OCI-LY7 (cell line): Measurements from ENCODE around the gene TMEM94. TPM values are rescaled to one million over a fixed set of nuclear protein-coding genes. Genes with fewer than 3 reads are reported as not detected.

Experiments
- BruUV-seq: library from RNA; stranded (reverse); fragments of 400-500 nt; replicated peaks from 2 replicates; lab custom pipeline; 2021; lab: Mats Ljungman, UMichigan
- CTCF ChIA-PET: fragments of 300-600 bp; sonication (Branson Sonifier 250); formaldehyde crosslinking; loops from one replicate; lab custom pipeline; 2022; ENCODE audit warnings: antibody characterized with exemption; ENCODE audit not compliant: unreplicated experiment; lab: Charles Lee
- POLR2A ChIA-PET: fragments of 300-600 bp; sonication (Branson Sonifier 250); formaldehyde crosslinking; loops from one replicate; lab custom pipeline; 2022; ENCODE audit warnings: antibody characterized with exemption; lab: Charles Lee
- DNase-seq: peaks from one replicate; pipeline ENCODE4 v3.0.0-alpha.2; 2015; ENCODE audit warnings: low spot score
- H2AFZ ChIP-seq: fragments of 200-600 bp; sonication (generic), shearing (Covaris generic); 2 replicates; pipeline ENCODE4 v1.6.1; 2014; ENCODE audit warnings: mild to moderate bottlenecking, antibody characterized with exemption, low read length, moderate library complexity
- H3K27ac ChIP-seq: fragments of 200-600 bp; sonication (generic); 2 replicates; pipeline ENCODE4 v1.5.1; 2014; ENCODE audit warnings: mixed run types, low read depth, mild to moderate bottlenecking, moderate library complexity, low read length, inconsistent platforms; ENCODE audit not compliant: poor library complexity, severe bottlenecking
- H3K36me3 ChIP-seq: fragments of 200-600 bp; sonication (generic); 2 replicates; pipeline ENCODE4 v1.6.1; 2014; ENCODE audit warnings: mild to moderate bottlenecking, antibody characterized with exemption, low read length, moderate library complexity, mixed read lengths; ENCODE audit not compliant: insufficient read depth
- H3K4me1 ChIP-seq: fragments of 200-600 bp; sonication (generic); 2 replicates; pipeline ENCODE4 v1.5.1; 2014; ENCODE audit warnings: mild to moderate bottlenecking, low read length; ENCODE audit not compliant: insufficient read depth, poor library complexity, severe bottlenecking
- H3K4me2 ChIP-seq: fragments of 200-600 bp; sonication (generic); 2 replicates; pipeline ENCODE4 v1.6.1; 2014; ENCODE audit warnings: mild to moderate bottlenecking, low read length
- H3K4me3 ChIP-seq: fragments of 200-600 bp; sonication (generic); 2 replicates; pipeline ENCODE4 v1.5.1; 2014; ENCODE audit warnings: mild to moderate bottlenecking, low read depth, low read length; ENCODE audit not compliant: poor library complexity, severe bottlenecking
- H3K79me2 ChIP-seq: fragments of 200-600 bp; sonication (generic); 2 replicates; pipeline ENCODE4 v1.6.1; 2016; ENCODE audit warnings: low read depth, mild to moderate bottlenecking, low read length, moderate library complexity, mixed read lengths; ENCODE audit not compliant: insufficient read depth
- H3K9me2 ChIP-seq: fragments of 200-600 bp; sonication (generic); 2 replicates; pipeline ENCODE4 v1.6.1; 2016; ENCODE audit warnings: mild to moderate bottlenecking, low read length, mixed read lengths; ENCODE audit not compliant: insufficient read depth
- H3K9me3 ChIP-seq: fragments of 200-600 bp; sonication (generic); 2 replicates; pipeline ENCODE4 v1.6.1; 2014; ENCODE audit warnings: mild to moderate bottlenecking, mixed run types, low read length, mixed read lengths
- H4K20me1 ChIP-seq: fragments of 200-600 bp; sonication (generic); 2 replicates; pipeline ENCODE4 v1.6.1; 2014; ENCODE audit warnings: mild to moderate bottlenecking, antibody characterized with exemption, low read length, moderate library complexity, mixed read lengths; ENCODE audit not compliant: insufficient read depth
- EZH2phosphoT487 ChIP-seq: fragments of 200-600 bp; sonication (generic); IDR thresholded peaks from 2 replicates; pipeline ENCODE4 v1.6.1; 2018; ENCODE audit warnings: low read depth, borderline replicate concordance, mild to moderate bottlenecking, mixed run types, antibody characterized with exemption, low read length, moderate library complexity, mixed read lengths
- intact Hi-C: fragments of 100-400 bp; cut with micrococcal nuclease; formaldehyde crosslinking; loops from one replicate; pipeline ENCODE4 v1.10.0; 2022; ENCODE audit not compliant: unreplicated experiment
- total RNA-seq, 2 experiments: library from RNA; depleted of rRNA in 1 of 2; stranded (reverse); fragments of >200 nt in 1 of 2; shearing (Covaris generic) in 1 of 2; gene quantifications; 2 replicates each; pipeline ENCODE4 v1.2.3, GENCODE V29; 2014 to 2022
- TF ChIP-seq, protein P1 (sequence below): fragments of 200-600 bp; sonication (generic); conservative IDR thresholded peaks from 2 replicates; pipeline ENCODE4 v1.5.1; 2014; ENCODE audit warnings: mild to moderate bottlenecking, antibody characterized with exemption, low read length, moderate library complexity, mixed read lengths

The TMEM94 gene
- total RNA-seq, 2 experiments from 2014 or later, result 60.6 to 121 TPM

DNA sequence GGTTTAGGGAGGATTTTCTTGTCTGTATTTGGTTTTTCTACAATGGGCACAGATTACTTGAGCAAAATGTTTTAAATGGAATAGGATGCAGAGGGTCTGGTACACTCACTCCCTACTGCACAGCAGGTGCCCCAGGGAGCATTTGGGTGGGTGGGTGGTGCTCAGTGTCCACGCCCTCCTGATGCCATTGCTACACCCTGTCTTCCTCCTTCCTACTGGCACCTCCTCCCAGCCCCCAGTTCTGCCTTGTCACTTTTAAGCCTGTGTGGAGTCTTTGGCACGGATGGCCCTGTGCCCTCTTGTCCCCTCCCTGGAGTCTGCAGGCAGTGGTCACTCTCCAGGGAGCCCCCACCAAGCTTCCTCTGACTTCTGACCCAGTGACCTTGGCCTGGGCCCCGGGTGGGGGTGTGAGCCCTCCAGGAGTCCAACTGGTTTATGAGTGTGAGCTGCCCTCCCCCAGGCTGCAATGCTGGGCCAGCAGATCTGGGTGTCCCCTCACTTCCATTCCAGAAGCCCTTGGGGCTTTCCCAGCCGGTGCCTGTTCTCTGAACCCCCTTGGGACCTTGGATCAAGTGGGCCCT, 84.6 kb downstream of the TMEM94 start:
- ChIA-PET POLR2A (interaction anchor here (0.5 kb wide), 1 partner anchor 624 kb away, joined by 4 read pairs; no protein-coding TSS in a partner anchor), CTCF (interaction anchor here (0.6 kb wide), 1 partner anchor 73 kb away, joined by 3 read pairs; no protein-coding TSS in a partner anchor)
- no peak overlapping the region for H3K4me2 ChIP-seq
- no peak overlapping the region for H2AFZ ChIP-seq
- H3K9me3 ChIP-seq, result no peaks in the 10 kb centered on the region
- no peak overlapping the region for H3K4me3 ChIP-seq
- BruUV-seq, result no TSS peak
- intact Hi-C loops, result no loop called here
- H3K4me1 ChIP-seq, result no peaks in the 10 kb centered on the region
- H3K27ac ChIP-seq, result no peak overlapping the region
- no peaks in the 10 kb centered on the region for H3K36me3 ChIP-seq
- DNase-seq, result no peak
- no peaks in the 10 kb centered on the region for H3K9me2 ChIP-seq
- no peak for TF ChIP-seq EZH2phosphoT487
- TF ChIP-seq, protein P1, sequence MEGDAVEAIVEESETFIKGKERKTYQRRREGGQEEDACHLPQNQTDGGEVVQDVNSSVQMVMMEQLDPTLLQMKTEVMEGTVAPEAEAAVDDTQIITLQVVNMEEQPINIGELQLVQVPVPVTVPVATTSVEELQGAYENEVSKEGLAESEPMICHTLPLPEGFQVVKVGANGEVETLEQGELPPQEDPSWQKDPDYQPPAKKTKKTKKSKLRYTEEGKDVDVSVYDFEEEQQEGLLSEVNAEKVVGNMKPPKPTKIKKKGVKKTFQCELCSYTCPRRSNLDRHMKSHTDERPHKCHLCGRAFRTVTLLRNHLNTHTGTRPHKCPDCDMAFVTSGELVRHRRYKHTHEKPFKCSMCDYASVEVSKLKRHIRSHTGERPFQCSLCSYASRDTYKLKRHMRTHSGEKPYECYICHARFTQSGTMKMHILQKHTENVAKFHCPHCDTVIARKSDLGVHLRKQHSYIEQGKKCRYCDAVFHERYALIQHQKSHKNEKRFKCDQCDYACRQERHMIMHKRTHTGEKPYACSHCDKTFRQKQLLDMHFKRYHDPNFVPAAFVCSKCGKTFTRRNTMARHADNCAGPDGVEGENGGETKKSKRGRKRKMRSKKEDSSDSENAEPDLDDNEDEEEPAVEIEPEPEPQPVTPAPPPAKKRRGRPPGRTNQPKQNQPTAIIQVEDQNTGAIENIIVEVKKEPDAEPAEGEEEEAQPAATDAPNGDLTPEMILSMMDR, result no peak
- H4K20me1 ChIP-seq, result no peaks in the 10 kb centered on the region
- no peaks in the 10 kb centered on the region for H3K79me2 ChIP-seq

DNA sequence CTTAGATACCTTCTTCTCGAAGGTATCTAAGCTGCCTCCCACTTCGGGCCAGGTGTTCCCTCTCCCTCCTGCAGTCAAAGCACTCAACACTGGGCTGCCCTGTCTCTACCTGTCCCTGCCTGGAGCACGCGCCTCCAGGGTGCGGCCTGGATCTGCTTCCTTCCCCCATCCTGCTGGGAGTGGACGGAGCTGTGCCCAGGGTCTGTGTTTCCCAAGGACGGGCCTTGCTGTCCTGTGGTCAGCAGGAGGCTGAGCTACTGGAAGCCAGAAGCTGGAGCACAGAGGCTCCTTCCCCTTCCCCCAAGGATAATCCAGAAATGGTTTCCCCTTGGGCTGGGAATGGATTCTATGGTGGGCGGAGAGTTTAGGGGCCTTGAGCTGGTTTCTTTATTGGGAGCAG, 85.8 kb downstream of the TMEM94 start:
- no TSS peak for BruUV-seq

More for the DNA sequence above, 85.8 kb downstream of the TMEM94 start:
- Histone ChIP-seq H3K9me3 (no peaks in the 10 kb centered on the region), H4K20me1 (no peaks in the 10 kb centered on the region), H3K27ac (no peak overlapping the region), H3K9me2 (no peaks in the 10 kb centered on the region), H2AFZ (no peak overlapping the region), H3K4me3 (no peak overlapping the region), H3K79me2 (no peaks in the 10 kb centered on the region), H3K36me3 (no peaks in the 10 kb centered on the region), H3K4me1 (no peaks in the 10 kb centered on the region), H3K4me2 (no peak overlapping the region)
- TF ChIP-seq, protein P1, result no peak
- TF ChIP-seq EZH2phosphoT487, result no peak
- DNase-seq, result no peak
- CTCF ChIA-PET, result no interaction called here
- intact Hi-C loops, result no loop called here
- POLR2A ChIA-PET, result interaction anchor here (0.9 to 1.2 kb wide), 4 partner anchors 10 to 529 kb away, joined by 3 to 4 read pairs (median 3); partner anchors contain the start of genes LLGL2 and MRPL58
